ENCODE data around the gene TMEM233. TPM values are rescaled to one million over a fixed set of nuclear protein-coding genes. Genes with fewer than 3 reads are reported as not detected.

TMEM233 gene
- total RNA-seq, 1 experiment from 2014 or later, result not detected

GRCh38 chr12:119676022-119676421 lies 82.4 kb downstream of the TMEM233 start:
- Histone ChIP-seq H3K9me2 (ENCODE audit: insufficient read depth) (no peaks in the 10 kb centered on the region), H3K9ac (ENCODE audit: low read length) (no peak overlapping the region), H3K27ac (ENCODE audit: low read depth, low read length) (no peak overlapping the region), H3K79me2 (ENCODE audit: insufficient read depth, low read length) (peaks cover 10% of the 10 kb centered on the region), H3K4me1 (ENCODE audit: control insufficient read depth in 1 of 2, insufficient read depth in 2 of 2, low read length in 2 of 2) (no peaks in the 10 kb centered on the region), H4K20me1 (ENCODE audit: insufficient read depth) (no peaks in the 10 kb centered on the region), H3K27me3 (ENCODE audit: insufficient read depth, low read length) (no peaks in the 10 kb centered on the region), H3K9me3 (ENCODE audit: control insufficient read depth in 1 of 2, insufficient read depth in 1 of 2, low read depth in 1 of 2, low read length in 2 of 2) (no peaks in the 10 kb centered on the region), H3K4me3 (replicated peaks in 1 of 2; ENCODE audit: low read depth in 1 of 2, low read length in 2 of 2) (no peak overlapping the region), H3K36me3 (ENCODE audit: control insufficient read depth in 1 of 2, insufficient read depth in 2 of 2, low read length in 2 of 2) (peaks cover 57 to 82% of the 10 kb centered on the region in 2 experiments), H2AFZ (ENCODE audit: low read depth, low read length, poor library complexity, severe bottlenecking) (no peak overlapping the region), H3K4me2 (ENCODE audit: low read length) (no peak overlapping the region)
- ChIA-PET CTCF (no interaction called here), RAD21 (ENCODE audit: low non-redundant PET in 1 of 2, low total read pairs in 2 of 2, uncharacterized antibody in 2 of 2, unreplicated experiment in 2 of 2) (no interaction called here), POLR2A (no interaction called here)
- ATAC-seq (no peak), DNase-seq (ENCODE audit: low read depth, low spot score) (no peak)
- BruUV-seq (replicated peaks), result no TSS peak
- no peak for TF ChIP-seq REST (IDR thresholded peaks at IDR 0.05; ENCODE audit: low read depth)
- no peak for TF ChIP-seq CTCF (IDR thresholded peaks at IDR 0.05 in 2 of 3, conservative IDR thresholded peaks at IDR 0.05 in 1 of 3; ENCODE audit: borderline replicate concordance in 1 of 3, insufficient read depth in 1 of 3, low read depth in 2 of 3, low read length in 2 of 3)
- no peak for TF ChIP-seq JUND (IDR thresholded peaks at IDR 0.05)
- TF ChIP-seq FOSL1 (IDR thresholded peaks at IDR 0.05; ENCODE audit: low read depth), result no peak
- TF ChIP-seq EZH2phosphoT487 (IDR thresholded peaks at IDR 0.05; ENCODE audit: borderline replicate concordance), result no peak
- TF ChIP-seq CBX3 (IDR thresholded peaks at IDR 0.05; ENCODE audit: low read depth), result no peak
- no peak for TF ChIP-seq CEBPB (IDR thresholded peaks at IDR 0.05; ENCODE audit: low read depth)
- no peak for TF ChIP-seq SIN3A (IDR thresholded peaks at IDR 0.05; ENCODE audit: low read depth)
- TF ChIP-seq SP1 (IDR thresholded peaks at IDR 0.05; ENCODE audit: low read depth), result no peak
- TF ChIP-seq EGR1 (IDR thresholded peaks at IDR 0.05; ENCODE audit: low read depth), result no peak
- TF ChIP-seq ZBTB33 (IDR thresholded peaks at IDR 0.05; ENCODE audit: extremely low read depth, insufficient replicate concordance, low read length), result no peak
- TF ChIP-seq POLR2AphosphoS5 (IDR thresholded peaks at IDR 0.05; ENCODE audit: low read depth, low read length), result no peak
- no peak for TF ChIP-seq MAX (IDR thresholded peaks at IDR 0.05)
- no peak for TF ChIP-seq ATF3 (IDR thresholded peaks at IDR 0.05)
- TF ChIP-seq EZH2 (IDR thresholded peaks at IDR 0.05), result no peak
- TF ChIP-seq SRF (IDR thresholded peaks at IDR 0.05; ENCODE audit: low read depth), result no peak
- TF ChIP-seq POLR2A (IDR thresholded peaks at IDR 0.05; ENCODE audit: borderline replicate concordance, extremely low read depth, insufficient read depth, insufficient read length), result no peak
- TF ChIP-seq ELF1 (IDR thresholded peaks at IDR 0.05; ENCODE audit: borderline replicate concordance, low read depth), result no peak
- no peak for TF ChIP-seq TCF7L2 (IDR thresholded peaks at IDR 0.05; ENCODE audit: borderline replicate concordance, extremely low read depth, insufficient read depth, insufficient read length)
- no peak for TF ChIP-seq ZFX (IDR thresholded peaks at IDR 0.05)
- intact Hi-C loops (cut with micrococcal nuclease), result no loop called here
